GM12878 (cell line): ENCODE measurements around the gene NUP107. TPM values are rescaled to one million over a fixed set of nuclear protein-coding genes. Genes with fewer than 3 reads are reported as not detected.

ENCODE experiments used
- BMI1 ChIP-seq: fragments of 450-650 bp; IDR thresholded peaks from 2 replicates; pipeline ENCODE4 v1.6.1; 2016; ENCODE audit warnings: mild to moderate bottlenecking, moderate library complexity, borderline replicate concordance
- E2F8 ChIP-seq: fragments of 450-650 bp; IDR thresholded peaks from 2 replicates; pipeline ENCODE4 v1.6.1; 2018; ENCODE audit warnings: mild to moderate bottlenecking, low read depth, moderate library complexity; ENCODE audit not compliant: partially characterized antibody
- MAX ChIP-seq: IDR thresholded peaks from 2 replicates; pipeline ENCODE4 v1.6.1; 2012; ENCODE audit warnings: low read depth, low read length, improper control_type of control experiment
- MYC ChIP-seq: IDR thresholded peaks from 2 replicates; pipeline ENCODE4 v1.6.1; 2011; ENCODE audit warnings: mild to moderate bottlenecking, low read length, moderate library complexity, inconsistent platforms; ENCODE audit not compliant: insufficient read depth, insufficient replicate concordance, insufficient read length, severe bottlenecking
- PAX5 ChIP-seq: IDR thresholded peaks from 2 replicates; pipeline ENCODE4 v1.6.1; 2011; ENCODE audit warnings: low read depth, low read length, borderline replicate concordance
- POLR2A ChIP-seq: IDR thresholded peaks from 2 replicates; pipeline ENCODE4 v1.6.1; 2011; ENCODE audit warnings: low read depth, mild to moderate bottlenecking, low read length
- POLR2AphosphoS5 ChIP-seq: IDR thresholded peaks from 2 replicates; pipeline ENCODE4 v1.6.1; 2011; ENCODE audit warnings: mild to moderate bottlenecking, low read length, inconsistent platforms
- TAF1 ChIP-seq: IDR thresholded peaks from 2 replicates; pipeline ENCODE4 v1.6.1; 2011; ENCODE audit warnings: mild to moderate bottlenecking, low read depth, low read length, borderline replicate concordance
- TBL1XR1 ChIP-seq: IDR thresholded peaks from 2 replicates; pipeline ENCODE4 v1.6.1; 2012; ENCODE audit warnings: low read depth, low read length, improper control_type of control experiment
- ZNF622 ChIP-seq: fragments of 450-650 bp; IDR thresholded peaks from 2 replicates; pipeline ENCODE4 v1.6.1; 2017; ENCODE audit warnings: mild to moderate bottlenecking, inconsistent platforms
- ZZZ3 ChIP-seq: IDR thresholded peaks from 2 replicates; pipeline ENCODE4 v1.6.1; 2011; ENCODE audit warnings: low read depth; ENCODE audit not compliant: control insufficient read depth, insufficient read length
- polyA plus RNA-seq, 11 experiments: library from polyadenylated mRNA; depleted of rRNA in 4 of 11; unstranded in 6 of 11; stranded (reverse) in 5 of 11; fragments of >200 nt; fragmentation: Nextera tagmentation in 4 of 11; fragmentation: Illumina TruSeq in 1 of 11; extraction: Ambion mirVana in 4 of 11; extraction: Trizol in 1 of 11; gene quantifications; 1 replicate in 1 of 11; 2 replicates in 10 of 11; pipeline versions ENCODE4 v1.2.1 to v1.2.3, GENCODE V29; 2011 to 2016; ENCODE audit warnings: inconsistent platforms in 2 of 11, missing spikeins in 2 of 11, low read depth in 1 of 11
- total RNA-seq, 4 experiments: library from RNA; depleted of rRNA in 3 of 4; stranded (reverse); fragments of >200 nt in 3 of 4; fragmentation: Illumina TruSeq in 1 of 4; extraction: Trizol in 1 of 4; gene quantifications; 2 replicates each; pipeline versions ENCODE4 v1.2.1 to v1.2.3, GENCODE V29; 2013 to 2021
- TF ChIP-seq, protein P1 (sequence below): fragments of 450-650 bp; IDR thresholded peaks from 2 replicates; pipeline ENCODE4 v1.6.1; 2016; ENCODE audit warnings: mild to moderate bottlenecking, moderate library complexity, borderline replicate concordance

NUP107 gene
- total and polyA plus RNA-seq, 10 of the 15 experiments (the other 5 are each of a cell fraction or from before 2014, with no cell fraction given) = 73.4 to 132 (median 92.4) TPM

DNA sequence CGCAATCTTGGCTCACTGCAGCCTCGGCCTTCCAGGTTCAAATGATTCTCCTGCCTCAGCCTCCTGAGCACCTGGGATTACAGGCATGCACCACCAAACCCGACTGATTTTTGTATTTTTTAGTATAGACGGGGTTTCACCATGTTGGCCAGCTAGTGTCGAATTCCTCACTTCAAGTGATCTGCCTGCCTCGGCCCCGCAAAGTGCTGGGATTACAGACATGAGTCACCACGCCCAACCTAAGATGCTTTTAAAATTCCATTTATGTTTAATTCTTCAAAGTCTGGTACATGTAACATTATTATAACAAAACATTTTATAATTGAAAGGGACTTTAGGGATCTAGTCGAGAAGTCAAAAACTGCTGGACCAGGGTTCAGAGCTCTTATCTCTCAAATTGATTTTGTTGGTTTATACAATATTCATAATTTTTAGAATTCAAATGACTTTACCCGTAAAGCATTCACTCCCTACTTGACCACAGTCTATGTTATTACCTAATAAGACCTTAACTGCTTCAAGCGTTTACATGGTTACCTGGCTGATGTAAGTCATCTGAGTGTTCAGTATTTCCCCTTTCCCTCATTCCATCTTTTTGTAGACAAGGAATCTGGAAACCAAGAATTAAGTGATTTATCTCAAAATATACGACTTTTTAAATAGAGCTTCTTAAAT lies 47.9 kb upstream of the NUP107 start (continued):
- TF ChIP-seq, protein P1, sequence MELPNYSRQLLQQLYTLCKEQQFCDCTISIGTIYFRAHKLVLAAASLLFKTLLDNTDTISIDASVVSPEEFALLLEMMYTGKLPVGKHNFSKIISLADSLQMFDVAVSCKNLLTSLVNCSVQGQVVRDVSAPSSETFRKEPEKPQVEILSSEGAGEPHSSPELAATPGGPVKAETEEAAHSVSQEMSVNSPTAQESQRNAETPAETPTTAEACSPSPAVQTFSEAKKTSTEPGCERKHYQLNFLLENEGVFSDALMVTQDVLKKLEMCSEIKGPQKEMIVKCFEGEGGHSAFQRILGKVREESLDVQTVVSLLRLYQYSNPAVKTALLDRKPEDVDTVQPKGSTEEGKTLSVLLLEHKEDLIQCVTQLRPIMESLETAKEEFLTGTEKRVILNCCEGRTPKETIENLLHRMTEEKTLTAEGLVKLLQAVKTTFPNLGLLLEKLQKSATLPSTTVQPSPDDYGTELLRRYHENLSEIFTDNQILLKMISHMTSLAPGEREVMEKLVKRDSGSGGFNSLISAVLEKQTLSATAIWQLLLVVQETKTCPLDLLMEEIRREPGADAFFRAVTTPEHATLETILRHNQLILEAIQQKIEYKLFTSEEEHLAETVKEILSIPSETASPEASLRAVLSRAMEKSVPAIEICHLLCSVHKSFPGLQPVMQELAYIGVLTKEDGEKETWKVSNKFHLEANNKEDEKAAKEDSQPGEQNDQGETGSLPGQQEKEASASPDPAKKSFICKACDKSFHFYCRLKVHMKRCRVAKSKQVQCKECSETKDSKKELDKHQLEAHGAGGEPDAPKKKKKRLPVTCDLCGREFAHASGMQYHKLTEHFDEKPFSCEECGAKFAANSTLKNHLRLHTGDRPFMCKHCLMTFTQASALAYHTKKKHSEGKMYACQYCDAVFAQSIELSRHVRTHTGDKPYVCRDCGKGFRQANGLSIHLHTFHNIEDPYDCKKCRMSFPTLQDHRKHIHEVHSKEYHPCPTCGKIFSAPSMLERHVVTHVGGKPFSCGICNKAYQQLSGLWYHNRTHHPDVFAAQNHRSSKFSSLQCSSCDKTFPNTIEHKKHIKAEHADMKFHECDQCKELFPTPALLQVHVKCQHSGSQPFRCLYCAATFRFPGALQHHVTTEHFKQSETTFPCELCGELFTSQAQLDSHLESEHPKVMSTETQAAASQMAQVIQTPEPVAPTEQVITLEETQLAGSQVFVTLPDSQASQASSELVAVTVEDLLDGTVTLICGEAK = no peak
- no peak for TF ChIP-seq ZNF622
- no peak for TF ChIP-seq TBL1XR1
- TF ChIP-seq POLR2AphosphoS5 = no peak
- TF ChIP-seq MYC = no peak
- no peak for TF ChIP-seq ZZZ3
- TF ChIP-seq BMI1 = no peak
- no peak for TF ChIP-seq E2F8
- TF ChIP-seq TAF1 = no peak
- no peak for TF ChIP-seq PAX5
- TF ChIP-seq POLR2A = no peak
- no peak for TF ChIP-seq MAX
